ENCODE data around the gene SFMBT2.

Gene SFMBT2

DNA sequence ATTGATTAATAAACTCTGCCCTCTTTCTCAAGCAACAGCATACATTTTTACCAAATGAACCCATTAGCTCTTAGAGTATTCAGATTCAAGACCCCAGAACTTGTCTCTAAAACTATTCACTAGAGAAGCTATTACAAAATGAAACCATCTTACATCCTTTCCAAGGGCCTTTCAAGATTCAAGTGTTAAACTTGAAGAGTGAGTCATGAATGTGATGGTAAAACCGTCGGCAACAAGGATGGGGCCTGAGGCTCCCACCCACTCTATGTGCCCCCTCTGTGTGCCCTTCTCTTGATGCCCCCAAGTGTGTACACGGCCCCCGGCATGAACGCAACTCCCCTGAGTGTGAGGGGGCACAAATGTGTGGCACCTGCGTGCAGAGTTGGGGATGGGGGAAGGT, 46.4 kb downstream of the SFMBT2 start:
- DNase-seq (ENCODE audit: low spot score), result no peak

DNA sequence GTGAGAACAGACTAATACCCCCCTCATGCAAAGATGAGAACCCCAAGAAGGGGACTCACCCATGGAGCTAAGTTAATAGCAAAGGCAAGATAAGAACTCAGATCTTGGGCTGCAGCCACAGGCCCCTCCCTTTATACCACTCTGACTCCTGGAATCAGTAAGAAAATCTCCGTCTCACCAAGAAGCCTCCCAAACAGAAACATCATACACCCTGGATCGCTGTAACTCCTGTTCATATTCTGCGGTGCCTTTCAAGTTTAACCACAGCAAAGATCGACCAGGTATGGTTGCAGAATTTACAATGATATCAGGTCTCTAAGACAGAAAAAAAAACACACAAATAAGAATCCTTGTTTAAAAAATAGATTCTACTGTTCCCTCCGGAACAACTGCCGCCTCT, 47.1 kb downstream of the SFMBT2 start:
- DNase-seq (ENCODE audit: low spot score), result no peak

DNA sequence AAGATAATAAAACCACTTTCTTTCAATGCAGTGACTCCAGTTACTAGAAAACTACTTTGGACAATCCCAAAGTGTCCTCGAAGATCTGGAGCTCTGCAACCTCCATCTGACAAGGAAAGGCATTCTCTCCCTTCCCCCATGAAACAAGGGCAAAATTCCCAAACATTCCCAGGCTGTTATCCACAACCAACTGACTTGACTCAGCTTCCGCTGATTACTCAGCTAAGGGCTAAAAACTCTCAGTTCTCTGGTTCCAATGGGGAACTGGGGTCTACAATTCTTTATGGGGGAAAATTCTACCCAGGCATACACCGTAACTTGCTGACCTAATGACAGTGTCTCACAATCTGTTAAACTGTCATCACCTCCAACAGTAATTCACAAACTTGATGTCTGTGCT, 48.4 kb downstream of the SFMBT2 start:
- no peak for DNase-seq (ENCODE audit: low spot score)

DNA sequence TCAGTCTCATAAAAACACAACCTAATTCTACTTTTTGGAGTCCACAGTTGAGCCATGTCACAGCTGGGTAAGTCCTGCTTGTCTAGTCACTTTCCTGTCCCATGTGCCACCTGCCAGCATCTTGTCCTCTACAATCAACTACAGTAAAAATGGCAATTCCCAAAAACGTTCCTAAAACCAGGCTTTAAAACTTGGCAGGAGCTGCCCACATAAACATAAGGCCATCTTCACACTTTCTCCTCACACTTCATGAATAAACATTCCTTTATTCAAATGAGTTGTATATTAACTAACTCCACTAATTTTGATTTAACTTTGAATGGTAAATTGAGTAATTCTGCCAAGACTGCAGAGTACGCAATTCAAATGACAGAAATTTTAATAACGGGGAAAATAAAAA, 49.5 kb downstream of the SFMBT2 start:
- no peak for DNase-seq (ENCODE audit: low spot score)

DNA sequence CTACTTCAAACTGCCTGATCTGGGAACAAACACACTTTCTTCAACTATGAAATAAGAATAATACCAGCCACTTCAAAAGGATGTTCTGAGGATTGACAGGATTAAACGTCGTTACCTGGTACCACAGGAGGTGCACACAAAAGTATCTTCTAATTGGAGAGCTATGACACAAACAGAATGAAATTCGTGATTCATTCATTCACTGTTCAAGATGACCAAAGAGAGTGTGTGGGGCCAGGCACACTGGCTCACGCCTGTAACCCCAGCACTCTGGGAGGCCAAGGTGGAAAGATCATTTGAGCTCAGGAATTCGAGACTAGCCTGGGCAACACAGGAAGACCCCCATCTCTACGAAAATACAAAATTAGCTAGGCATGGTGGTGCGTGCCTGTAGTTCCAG, 50.9 kb downstream of the SFMBT2 start:
- no peak for DNase-seq (ENCODE audit: low spot score)

DNA sequence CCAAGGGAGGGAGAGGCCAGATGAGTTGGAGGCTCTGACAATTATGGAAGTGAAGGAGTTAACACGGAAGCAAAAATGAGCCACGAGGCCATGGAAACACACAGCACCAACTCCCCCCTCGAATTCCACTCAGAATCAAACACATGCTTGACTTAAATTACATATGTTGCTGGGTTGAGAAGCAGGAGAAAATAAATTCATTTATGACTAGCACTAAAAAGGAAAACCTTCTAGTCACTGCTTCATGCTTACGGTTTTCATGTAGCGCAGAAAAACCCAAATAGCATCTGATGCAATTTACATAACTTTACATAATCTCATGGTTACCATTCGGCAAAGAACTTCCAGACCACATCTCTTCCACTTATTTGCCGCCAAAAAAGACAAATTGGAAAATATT, 51.5 kb downstream of the SFMBT2 start:
- DNase-seq (ENCODE audit: low spot score), result no peak

DNA sequence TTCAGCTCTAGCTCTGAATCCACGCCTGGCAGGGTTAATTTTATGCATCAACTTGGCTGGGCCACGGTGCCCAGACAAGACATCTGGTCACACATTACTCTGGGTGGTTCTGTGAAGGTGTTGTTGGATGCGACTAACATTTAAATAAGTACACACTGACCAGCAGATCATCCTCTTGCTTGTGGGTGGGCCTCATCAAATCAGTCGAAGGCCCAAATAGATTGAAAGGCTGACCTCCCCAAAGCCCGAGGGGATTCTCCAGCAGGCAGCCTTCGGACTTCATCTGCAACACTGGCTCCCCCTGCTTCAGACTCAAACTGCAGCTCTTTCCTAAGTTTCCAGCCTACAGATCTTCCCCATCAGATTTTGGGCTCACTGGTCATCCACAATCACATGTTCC, 53.6 kb downstream of the SFMBT2 start:
- DNase-seq (ENCODE audit: low spot score), result no peak

DNA sequence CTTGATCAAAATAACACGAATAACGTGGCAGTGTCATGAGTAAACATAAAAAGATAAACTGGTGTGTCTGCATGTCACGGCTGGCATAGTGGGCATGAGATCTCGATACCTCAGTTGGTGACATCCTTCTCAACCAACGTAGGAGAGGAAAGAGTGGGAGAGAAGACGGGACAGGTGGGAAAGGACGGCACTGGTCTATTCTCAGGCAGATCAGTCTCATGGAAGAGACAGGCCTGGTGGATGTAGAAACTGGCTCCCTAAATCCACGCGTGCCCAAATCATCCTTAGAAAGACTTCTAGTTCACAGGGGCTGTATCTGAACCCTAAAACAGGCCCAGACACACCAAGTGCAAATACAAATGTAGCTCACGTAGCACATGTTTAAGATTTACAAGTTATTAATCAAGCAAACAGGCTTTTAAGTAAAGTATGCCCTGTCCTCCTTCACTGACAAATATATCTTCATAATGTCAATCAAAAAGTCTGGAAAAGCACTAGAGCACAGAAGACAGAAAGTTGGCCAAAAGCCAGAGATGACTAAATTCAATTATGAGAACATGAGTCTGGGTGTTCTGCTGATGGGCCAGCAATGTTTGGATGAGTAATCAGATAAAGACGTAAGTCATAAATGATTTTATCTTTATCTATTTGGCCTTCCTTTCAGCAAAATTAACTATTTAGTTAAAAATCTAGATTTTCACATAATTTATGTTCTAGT, 56.3 kb downstream of the SFMBT2 start:
- DNase-seq (ENCODE audit: low spot score), result peak; percentile 45

DNA sequence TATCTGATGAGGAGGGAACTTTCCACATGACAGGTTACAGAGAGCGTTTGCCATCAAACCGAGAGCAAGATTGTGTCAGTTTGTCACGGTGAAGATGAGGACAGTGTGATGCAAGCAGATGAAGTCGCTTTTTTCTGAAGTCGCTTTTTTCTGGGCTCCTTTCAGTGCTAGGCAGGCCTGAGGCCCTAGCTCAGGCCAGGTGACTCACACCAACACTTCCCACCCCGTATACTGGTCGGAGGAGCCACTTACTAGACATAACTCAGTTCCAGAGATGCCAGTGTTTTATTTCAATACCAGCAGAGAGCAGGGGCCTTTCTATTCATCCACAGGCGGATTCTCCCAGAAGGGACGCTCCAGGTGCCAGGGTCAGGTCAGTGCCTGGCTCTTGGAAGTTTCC, 58.9 kb downstream of the SFMBT2 start:
- DNase-seq (ENCODE audit: low spot score), result no peak

DNA sequence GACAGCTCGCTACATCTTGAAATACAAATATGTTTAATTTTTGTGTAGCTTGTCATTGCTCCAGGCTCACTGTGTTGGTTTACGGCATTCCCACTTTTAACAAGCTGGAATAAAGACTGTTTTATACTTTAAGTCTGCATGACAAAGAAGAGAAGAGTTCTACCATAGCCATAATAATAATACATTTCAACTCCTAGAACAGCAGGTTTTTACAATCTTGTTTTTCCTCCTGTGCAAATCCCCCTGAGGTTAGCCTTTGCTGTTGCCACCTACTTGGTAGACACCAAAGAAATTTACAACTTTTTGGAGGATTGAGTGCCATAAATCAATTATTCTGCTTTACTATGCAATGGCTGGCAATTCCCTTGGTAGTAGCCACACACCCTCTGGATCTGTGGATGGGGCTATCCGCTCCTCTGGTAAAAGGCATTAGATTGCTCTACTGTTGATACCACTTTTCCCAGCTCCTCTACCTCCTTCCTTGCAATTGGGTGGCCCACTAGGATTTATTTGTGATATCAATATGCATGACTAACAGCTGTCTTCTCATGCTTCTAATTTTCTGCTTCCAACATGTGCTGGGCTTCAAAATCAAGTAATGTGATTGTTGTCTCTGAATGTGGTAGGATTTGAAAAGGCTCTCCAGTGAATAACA, 60.2 kb downstream of the SFMBT2 start:
- DNase-seq (ENCODE audit: low spot score), result no peak

DNA sequence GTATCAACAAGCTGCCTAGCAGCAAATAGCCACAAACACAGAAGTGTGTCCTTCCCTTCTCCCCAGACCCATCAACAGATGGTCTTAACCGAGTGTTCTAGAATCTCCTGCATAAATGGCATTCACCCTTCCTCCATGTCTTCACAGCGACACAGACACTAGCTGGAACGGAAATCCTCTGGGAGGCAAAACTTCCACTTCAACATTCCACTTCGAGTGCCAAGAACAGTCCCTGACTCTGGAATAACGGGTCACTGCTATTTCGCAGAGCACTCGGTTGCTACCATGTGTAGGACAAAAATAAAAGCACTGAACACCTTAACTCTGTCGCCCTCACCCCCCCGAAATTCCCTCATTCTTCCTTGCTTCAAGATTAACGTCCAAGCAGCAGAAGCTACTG, 65.1 kb downstream of the SFMBT2 start:
- DNase-seq (ENCODE audit: low spot score), result no peak

DNA sequence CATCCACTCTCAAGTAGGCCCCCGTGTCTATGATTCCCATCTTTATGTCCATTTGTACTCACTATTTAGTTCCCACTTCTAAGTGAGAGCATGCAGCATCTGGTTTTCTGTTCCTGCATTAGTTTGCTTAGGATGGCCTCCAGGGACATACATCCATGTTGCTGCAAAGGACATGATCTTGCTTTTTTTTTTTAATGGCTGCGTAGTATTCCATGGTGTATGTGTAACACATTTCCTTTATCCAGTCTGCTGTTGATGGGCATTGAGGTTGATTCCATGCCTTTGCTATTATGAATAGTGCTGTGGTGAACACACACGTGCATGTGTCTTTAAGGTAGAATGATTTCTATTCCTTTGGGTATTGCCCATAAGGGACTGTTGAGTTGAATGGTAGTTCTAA, 67.8 kb downstream of the SFMBT2 start:
- no peak for DNase-seq (ENCODE audit: low spot score)

DNA sequence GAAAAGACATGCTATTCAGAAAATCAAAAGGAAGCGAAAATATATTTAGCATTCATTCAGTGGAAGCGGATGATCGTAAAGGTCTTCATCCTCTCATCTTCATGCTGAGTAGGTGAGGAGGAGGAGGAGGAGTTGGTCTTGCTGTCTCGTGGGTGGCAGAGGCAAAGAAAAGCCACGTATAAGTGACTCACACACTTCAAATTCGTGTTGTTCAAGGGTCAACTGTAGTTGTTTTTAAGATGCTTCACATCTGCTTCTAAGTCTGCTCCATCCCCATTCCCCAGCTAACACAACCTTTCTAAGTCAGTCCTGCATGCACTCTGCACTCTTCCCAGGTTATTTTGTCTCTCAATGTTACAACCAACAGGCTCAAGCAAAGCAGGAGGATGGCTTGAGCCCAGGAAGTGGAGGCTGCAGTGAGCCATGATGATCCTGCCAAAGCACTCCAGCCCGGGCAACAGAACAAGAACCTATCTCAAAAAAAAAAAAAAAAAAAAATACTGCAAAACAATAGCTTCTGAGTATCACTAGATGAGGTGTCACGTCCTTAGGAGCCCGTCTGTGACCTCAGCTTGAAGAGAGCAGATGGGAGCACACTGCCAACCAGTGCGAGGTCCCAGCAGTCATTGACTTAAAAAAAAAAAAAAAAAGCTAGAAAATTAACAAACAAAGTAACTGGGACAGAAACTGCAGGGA, 70.5 kb downstream of the SFMBT2 start:
- DNase-seq (ENCODE audit: low spot score), result no peak

DNA sequence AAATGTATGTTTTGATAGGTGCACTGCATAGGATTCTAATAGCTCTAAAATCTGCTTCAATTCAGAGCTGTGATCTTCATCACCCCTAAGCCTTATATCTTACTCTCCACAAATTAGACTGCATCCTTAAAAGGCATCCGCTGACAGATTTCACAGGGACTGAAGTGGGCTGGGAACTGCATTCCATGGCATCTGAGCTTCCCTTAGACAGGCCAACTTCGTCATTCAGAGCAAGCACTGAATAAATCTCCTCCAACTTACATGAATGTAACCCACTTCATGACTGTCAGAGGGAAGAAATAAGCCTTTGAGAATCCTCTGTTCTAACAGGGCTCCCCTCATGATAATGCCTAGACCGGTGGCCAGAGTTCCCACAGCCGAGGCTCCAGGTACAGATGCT, 71.3 kb downstream of the SFMBT2 start:
- DNase-seq (ENCODE audit: low spot score), result no peak

DNA sequence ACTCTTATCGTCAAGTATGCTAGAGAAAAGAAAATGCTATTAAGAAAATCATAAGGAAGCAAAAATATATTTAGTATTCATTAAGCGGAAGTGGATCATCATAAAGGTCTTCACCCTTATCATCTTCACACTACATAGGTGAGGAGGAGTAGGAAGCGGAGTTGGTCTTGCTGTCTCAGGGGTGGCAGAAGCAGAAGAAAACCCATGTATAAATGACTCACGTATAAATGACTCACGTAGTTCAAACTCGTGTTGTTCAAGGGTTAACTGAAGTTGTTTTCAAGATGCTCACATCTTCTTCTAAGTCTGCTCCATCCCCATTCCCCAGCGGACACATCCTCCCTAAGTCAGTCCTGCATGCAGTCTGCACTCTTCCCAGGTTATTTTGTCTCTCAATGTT, 72.4 kb downstream of the SFMBT2 start:
- DNase-seq (ENCODE audit: low spot score), result peak; percentile 25

DNA sequence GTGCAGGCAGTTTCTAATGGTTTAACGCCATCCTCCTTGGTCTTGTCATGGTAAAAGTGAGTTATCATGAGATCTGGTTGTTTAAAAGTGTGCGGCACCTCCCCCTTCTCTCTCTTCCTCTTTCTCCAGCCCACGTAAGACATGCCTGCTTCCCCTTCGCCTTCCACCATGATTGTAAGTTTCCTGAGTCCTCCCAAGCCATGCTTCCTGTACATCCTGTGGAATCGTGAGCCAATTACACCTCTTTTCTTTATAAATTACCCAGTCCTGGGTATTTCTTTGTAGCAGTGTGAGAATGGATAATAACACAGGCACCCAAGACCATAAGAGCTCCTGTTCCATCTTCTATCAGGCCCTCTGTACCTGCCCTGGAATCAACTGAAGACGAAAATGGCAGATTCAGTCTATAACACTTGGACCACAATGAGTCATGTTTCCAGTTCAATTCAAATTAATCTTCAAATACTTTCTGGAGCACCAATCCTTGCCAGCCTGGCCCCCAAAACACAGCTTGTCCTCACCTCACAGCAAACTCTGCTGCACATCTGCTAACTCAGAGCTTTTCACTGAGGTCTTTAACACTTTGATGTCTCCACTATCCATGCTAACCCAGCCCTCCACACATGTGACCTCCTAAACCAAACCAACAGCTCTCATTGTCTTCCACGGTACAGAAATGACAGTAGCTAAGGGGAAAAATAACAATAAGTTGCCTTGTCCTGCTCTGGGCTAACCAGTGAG, 73.2 kb downstream of the SFMBT2 start:
- peak; percentile 26 for DNase-seq (ENCODE audit: low spot score)

DNA sequence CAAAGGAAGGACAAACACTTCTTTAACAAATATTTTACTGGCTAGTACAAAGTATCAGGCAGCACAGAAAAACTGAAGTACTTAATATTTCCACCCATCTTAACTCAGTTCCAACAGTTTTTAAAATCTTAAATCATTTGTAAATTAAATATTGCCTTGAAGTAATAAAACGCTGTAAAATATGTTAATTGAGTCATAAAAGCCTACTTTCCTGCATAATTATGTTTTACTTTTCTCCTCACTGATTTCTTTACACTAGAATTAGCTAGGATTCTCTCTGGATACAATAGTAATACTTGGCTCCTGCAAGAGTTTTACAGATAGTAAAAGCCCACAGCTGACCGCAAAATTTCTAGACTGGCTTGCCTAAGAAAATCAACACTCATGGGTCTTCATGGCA, 74.9 kb downstream of the SFMBT2 start:
- DNase-seq (ENCODE audit: low spot score), result no peak

DNA sequence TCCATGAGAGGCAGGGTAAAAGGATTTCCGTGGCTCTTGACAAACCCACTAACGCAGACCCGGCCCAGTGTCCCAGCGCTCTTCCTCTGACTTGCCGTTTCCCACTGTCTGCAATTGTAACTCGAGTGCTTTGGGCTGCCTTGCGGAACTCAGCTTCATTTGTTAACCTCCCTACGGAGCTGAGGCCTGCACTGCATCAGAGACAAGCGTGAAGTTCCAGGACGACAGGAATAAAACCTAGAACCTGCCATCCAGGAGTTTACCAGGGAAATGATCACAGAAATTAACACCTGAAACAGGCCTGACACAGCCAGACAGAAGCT, 76.2 kb downstream of the SFMBT2 start:
- DNase-seq (ENCODE audit: low spot score), result no peak

DNA sequence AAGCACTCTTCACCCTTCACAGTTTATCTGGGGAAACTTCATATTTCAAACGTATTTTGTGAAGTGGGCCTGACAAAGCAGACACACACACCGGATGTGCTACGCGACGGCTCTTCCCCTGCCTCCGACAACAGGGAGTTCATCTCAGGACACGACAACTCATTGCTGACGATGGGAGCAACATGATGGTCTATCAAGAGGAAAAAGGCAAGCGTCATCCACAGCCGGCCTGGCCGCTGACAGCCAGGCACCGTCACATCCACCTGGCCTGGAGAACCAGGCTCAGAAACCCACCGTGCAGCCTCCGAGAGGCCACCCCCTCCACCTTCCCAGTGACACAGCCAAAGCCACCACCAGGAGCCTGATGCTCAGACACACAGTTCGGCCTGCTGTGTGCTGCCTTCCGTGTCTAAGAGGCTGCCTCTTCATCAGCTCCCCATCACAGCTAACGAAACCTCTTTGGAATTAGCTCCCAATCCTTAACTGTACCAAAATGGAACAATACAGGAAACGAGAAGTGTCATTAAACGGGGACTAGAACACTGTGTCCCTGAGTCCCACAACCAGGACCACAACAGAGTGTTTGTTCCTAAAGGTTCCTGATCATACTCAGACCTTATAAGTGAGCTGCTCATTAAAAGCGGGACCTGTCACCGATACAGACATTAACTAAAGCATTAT, 76.7 kb downstream of the SFMBT2 start:
- DNase-seq (ENCODE audit: low spot score), result no peak

DNA sequence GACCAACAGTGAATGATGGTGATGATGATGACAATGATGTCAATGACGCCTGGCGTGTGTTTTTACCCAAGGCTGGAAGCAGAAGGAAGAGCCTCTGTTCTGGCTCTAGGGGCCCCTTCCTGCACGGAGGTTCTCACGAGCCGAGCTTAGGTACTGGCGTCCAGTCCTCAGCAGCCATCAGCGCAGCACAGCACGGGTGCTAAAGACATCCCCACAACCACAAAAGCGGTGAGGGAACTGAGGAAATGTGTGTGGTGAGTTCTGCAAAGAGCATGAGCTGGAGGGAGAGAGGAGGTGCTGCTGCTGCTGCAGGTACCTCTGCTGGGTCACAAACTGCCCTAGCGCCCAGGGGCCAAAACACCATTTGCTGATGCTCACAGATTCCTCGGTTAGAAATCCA, 81.6 kb downstream of the SFMBT2 start:
- DNase-seq (ENCODE audit: low spot score), result no peak

DNA sequence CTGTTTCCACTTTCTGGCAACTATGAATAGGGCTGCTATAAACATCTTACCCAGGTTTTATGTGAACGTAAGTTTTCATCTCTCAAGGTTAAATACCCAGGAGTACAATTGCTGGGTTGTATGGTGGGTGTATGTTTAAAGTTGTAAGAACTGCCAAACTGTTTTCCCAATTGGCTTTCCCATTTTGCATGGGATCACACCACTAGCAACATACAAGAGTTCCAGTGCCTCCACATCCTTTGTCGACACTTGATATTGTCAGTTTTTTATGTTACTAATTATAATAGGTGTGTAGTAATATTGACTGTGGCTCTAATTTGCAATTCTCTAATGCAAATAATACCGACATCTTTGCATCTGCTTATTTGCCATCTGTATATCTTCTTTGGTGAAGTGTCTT, 82.9 kb downstream of the SFMBT2 start:
- no peak for DNase-seq (ENCODE audit: low spot score)

DNA sequence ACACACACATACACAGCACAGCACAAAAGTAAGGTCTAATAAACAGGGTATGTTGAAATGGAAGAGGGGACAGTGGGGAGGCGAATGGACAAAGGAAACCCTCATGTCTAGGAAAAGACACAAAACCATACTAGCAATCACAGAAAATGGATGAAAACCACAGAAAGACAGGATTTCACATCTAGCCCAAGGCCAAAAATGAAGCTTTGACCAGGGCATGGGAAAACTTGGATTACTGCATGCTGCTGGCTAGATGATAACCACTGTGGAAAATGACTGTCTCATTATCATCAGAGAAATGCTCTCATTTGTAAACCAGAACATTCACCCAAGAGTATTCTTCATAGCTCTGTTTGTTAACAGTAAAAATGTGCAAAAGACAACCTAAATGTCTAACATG, 88.2 kb downstream of the SFMBT2 start:
- no peak for DNase-seq (ENCODE audit: low spot score)

Measured in activated CD4-positive, alpha-beta T cell treated with anti-CD3 and anti-CD28 coated beads, Interleukin-2, Interleukin-4, amounts not matched to agents 100 ng/mL and 50 ng/mL, durations not matched to agents 16 hours and 8 hours (primary cell).